Measurements from ENCODE around the gene CRAMP1. TPM values are rescaled to one million over a fixed set of nuclear protein-coding genes. Genes with fewer than 3 reads are reported as not detected.
A peak's percentile ranks its signal among the peaks of the same experiment; 100 is the strongest.

CRAMP1 gene
- total RNA-seq, 1 donor from 2014 or later: 12.3 TPM

GRCh38 chr16:1690810-1691209, 78.7 kb downstream of the CRAMP1 start:
- no peak for DNase-seq
- intact Hi-C loops (cut with micrococcal nuclease): no loop called here

GRCh38 chr16:1691276-1691675, 79.1 kb downstream of the CRAMP1 start:
- peaks cover 82% of the 10 kb centered on the region for H3K36me3 ChIP-seq
- peak overlapping the region; percentile 42 for H3K27ac ChIP-seq (replicated peaks)
- H3K27me3 ChIP-seq (ENCODE audit: low read depth): no peaks in the 10 kb centered on the region

More at GRCh38 chr16:1690810-1691209, 78.7 kb downstream of the CRAMP1 start:
- H3K4me1 ChIP-seq: peaks cover 9% of the 10 kb centered on the region
- no peaks in the 10 kb centered on the region for H3K27me3 ChIP-seq (ENCODE audit: low read depth)
- TF ChIP-seq, protein P1, sequence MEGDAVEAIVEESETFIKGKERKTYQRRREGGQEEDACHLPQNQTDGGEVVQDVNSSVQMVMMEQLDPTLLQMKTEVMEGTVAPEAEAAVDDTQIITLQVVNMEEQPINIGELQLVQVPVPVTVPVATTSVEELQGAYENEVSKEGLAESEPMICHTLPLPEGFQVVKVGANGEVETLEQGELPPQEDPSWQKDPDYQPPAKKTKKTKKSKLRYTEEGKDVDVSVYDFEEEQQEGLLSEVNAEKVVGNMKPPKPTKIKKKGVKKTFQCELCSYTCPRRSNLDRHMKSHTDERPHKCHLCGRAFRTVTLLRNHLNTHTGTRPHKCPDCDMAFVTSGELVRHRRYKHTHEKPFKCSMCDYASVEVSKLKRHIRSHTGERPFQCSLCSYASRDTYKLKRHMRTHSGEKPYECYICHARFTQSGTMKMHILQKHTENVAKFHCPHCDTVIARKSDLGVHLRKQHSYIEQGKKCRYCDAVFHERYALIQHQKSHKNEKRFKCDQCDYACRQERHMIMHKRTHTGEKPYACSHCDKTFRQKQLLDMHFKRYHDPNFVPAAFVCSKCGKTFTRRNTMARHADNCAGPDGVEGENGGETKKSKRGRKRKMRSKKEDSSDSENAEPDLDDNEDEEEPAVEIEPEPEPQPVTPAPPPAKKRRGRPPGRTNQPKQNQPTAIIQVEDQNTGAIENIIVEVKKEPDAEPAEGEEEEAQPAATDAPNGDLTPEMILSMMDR (IDR thresholded peaks at IDR 0.05; ENCODE audit: borderline replicate concordance): no peak
- H3K4me3 ChIP-seq: no peak overlapping the region
- no peaks in the 10 kb centered on the region for H3K9me3 ChIP-seq (replicated peaks)
- H3K27ac ChIP-seq (replicated peaks): peak overlapping the region; percentile 42
- H3K36me3 ChIP-seq: peaks cover 82% of the 10 kb centered on the region

DNA sequence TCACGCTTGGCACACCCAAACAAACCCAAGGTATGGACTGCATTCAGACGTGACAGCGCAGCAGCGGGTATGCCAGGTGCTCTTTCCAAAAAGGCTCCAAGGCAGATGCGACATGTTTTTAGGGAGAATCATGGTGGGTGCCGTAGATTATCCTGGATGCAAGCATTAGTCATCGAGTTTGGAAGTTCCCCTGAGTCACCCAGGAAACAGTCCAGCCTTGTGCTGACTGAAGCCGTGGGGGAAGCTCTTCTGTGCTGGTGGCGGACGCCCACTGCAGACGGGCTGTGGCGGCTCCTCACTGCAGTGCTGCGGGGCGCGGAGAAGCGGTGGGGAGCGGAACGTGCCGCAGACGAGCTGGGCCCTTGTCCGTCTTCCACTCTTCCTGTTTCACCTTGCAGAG, 79.8 kb downstream of the CRAMP1 start:
- Histone ChIP-seq H3K4me1 (peaks cover 9% of the 10 kb centered on the region), H3K9me3 (replicated peaks) (no peaks in the 10 kb centered on the region), H3K27me3 (ENCODE audit: low read depth) (no peaks in the 10 kb centered on the region), H3K36me3 (peaks cover 76% of the 10 kb centered on the region), H3K27ac (replicated peaks) (peak overlapping the region; percentile 42), H3K4me3 (no peak overlapping the region)
- no peak for DNase-seq
- intact Hi-C loops (cut with micrococcal nuclease): no loop called here
- TF ChIP-seq, protein P1 (IDR thresholded peaks at IDR 0.05; ENCODE audit: borderline replicate concordance): no peak

More at GRCh38 chr16:1691276-1691675, 79.1 kb downstream of the CRAMP1 start:
- H3K4me1 ChIP-seq: peaks cover 9% of the 10 kb centered on the region
- TF ChIP-seq, protein P1 (IDR thresholded peaks at IDR 0.05; ENCODE audit: borderline replicate concordance): peak; percentile 18
- no peak overlapping the region for H3K4me3 ChIP-seq
- DNase-seq: no peak
- H3K9me3 ChIP-seq (replicated peaks): no peaks in the 10 kb centered on the region
- intact Hi-C loops (cut with micrococcal nuclease): no loop called here

DNA sequence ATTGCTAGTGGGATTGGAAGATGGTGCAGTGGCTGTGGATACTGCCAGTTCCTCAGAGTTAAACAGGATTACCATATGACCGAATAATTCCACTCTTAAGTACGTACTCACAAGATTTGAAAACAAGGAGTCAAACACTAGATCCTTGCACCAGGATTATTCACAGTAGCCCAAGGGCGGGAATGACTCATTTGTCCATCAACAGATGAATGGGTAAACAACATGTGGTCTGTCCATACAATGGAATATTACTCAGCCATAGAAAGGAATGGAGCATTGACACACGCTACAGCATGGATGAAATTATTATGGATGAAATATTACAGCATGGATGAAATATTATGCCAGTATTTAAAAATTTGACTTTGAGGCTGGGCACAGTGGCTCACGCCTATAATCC, 84.7 kb downstream of the CRAMP1 start:
- H3K4me1 ChIP-seq: no peaks in the 10 kb centered on the region
- TF ChIP-seq, protein P1 (IDR thresholded peaks at IDR 0.05; ENCODE audit: borderline replicate concordance): no peak
- no peaks in the 10 kb centered on the region for H3K9me3 ChIP-seq (replicated peaks)
- intact Hi-C loops (cut with micrococcal nuclease): no loop called here
- H3K36me3 ChIP-seq: peaks cover 72% of the 10 kb centered on the region
- no peak overlapping the region for H3K27ac ChIP-seq (replicated peaks)
- no peak for DNase-seq
- no peak overlapping the region for H3K4me3 ChIP-seq
- H3K27me3 ChIP-seq (ENCODE audit: low read depth): no peaks in the 10 kb centered on the region

GRCh38 chr16:1698680-1699079, 86.5 kb downstream of the CRAMP1 start:
- DNase-seq: no peak
- H3K4me1 ChIP-seq: no peaks in the 10 kb centered on the region
- no peak overlapping the region for H3K4me3 ChIP-seq
- intact Hi-C loops (cut with micrococcal nuclease): no loop called here
- TF ChIP-seq, protein P1 (IDR thresholded peaks at IDR 0.05; ENCODE audit: borderline replicate concordance): no peak
- H3K27ac ChIP-seq (replicated peaks): no peak overlapping the region
- peaks cover 61% of the 10 kb centered on the region for H3K36me3 ChIP-seq
- H3K27me3 ChIP-seq (ENCODE audit: low read depth): no peaks in the 10 kb centered on the region
- H3K9me3 ChIP-seq (replicated peaks): no peaks in the 10 kb centered on the region
